Motor neuron (in vitro differentiated cells): ENCODE measurements around the gene MRPL37. TPM values are rescaled to one million over a fixed set of nuclear protein-coding genes. Genes with fewer than 3 reads are reported as not detected.
"Not testable (repeated sequence)": the region's sequence is repeated elsewhere in the genome, so short reads cannot be mapped to it uniquely, and the experiment has no call there.

ENCODE experiments used
- ATAC-seq, 8 experiments: fragments of 200-7000 bp; cut with Tn5 transposase; replicated peaks in 6 of 8; 2 replicates each; pipeline ENCODE4 v1.8.0; 2021; ENCODE audit warnings: mild to moderate bottlenecking in 8 of 8, moderate library complexity in 8 of 8
- H3K27ac ChIP-seq, 2 donors: fragments of 250-450 bp; sonication (Bioruptor Pico); 2 replicates each; pipeline ENCODE4 v1.9.0; 2021; ENCODE audit warnings: antibody characterized with exemption in 2 of 2, mild to moderate bottlenecking in 2 of 2, moderate library complexity in 1 of 2
- H3K4me1 ChIP-seq, 2 donors: fragments of 250-450 bp; sonication (Bioruptor Pico); replicated peaks in 1 of 2; 2 replicates each; pipeline ENCODE4 v1.6.1; 2021; ENCODE audit warnings: antibody characterized with exemption in 2 of 2, mild to moderate bottlenecking in 2 of 2, moderate library complexity in 1 of 2
- H3K4me3 ChIP-seq, 5 donors: fragments of 250-450 bp; sonication (Bioruptor Pico); 2 replicates each; pipeline ENCODE4 v1.9.0; 2021; ENCODE audit warnings: antibody characterized with exemption in 5 of 5, mild to moderate bottlenecking in 5 of 5, moderate library complexity in 4 of 5
- WGBS, 10 experiments: fragments of 450-650 bp; shearing (Covaris generic); methylation state at CpG; one replicate each; pipeline ENCODE4 v1.0.0; 2022; 5-methylcytosine and 5-hydroxymethylcytosine counted together
- in situ Hi-C, 9 experiments: fragments of 400-800 bp; cut with MboI; loops; one replicate each; pipeline ENCODE4 v1.15.0; 2021; ENCODE audit warnings: low sequenced_read_pairs in 9 of 9, low pct_unique_long_range_greater_than_20kb in 2 of 9; ENCODE audit not compliant: unreplicated experiment in 9 of 9
- total RNA-seq, 8 experiments: library from RNA; unstranded; fragments of 300-600 nt; gene quantifications; 2 replicates each; pipeline versions ENCODE4 v1.2.3 to v1.2.4, GENCODE V29; 2022

MRPL37 gene
- total RNA-seq, 8 experiments from 2014 or later = 49.7 to 101 (median 78.5) TPM

DNA sequence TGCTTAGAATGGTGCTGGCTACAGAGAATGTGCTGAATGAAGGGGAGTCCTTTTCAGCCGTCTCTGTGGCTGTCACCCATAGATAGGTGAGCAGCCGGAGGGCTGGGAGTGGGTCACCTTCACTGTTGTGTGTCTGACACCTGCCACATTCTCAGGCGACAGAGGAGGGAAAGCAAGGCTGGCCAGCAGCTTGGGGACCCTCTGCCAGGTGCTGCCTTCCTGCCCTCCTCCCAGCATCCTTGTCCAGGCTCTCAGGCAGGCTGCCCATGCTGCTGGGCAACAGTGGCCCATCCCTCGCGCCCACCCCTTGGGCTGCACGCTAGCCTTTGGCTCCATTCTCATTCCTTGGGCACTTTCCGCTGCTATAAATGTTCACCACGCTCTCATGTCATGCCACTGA is 22.2 kb upstream of the MRPL37 start:
- Histone ChIP-seq H3K4me1 (peaks cover 15 to 16% of the 10 kb centered on the region in 2 donors), H3K27ac (no peak overlapping the region), H3K4me3 (no peak overlapping the region)
- ATAC-seq = no peak
- WGBS, 10 experiments = 67 to 100% (median 93%) methylated on average over 1 to 8 of the region's 8 CpGs; no CpG with 5 or more reads in 3 of the 10 experiments
- in situ Hi-C loops = no loop called here

DNA sequence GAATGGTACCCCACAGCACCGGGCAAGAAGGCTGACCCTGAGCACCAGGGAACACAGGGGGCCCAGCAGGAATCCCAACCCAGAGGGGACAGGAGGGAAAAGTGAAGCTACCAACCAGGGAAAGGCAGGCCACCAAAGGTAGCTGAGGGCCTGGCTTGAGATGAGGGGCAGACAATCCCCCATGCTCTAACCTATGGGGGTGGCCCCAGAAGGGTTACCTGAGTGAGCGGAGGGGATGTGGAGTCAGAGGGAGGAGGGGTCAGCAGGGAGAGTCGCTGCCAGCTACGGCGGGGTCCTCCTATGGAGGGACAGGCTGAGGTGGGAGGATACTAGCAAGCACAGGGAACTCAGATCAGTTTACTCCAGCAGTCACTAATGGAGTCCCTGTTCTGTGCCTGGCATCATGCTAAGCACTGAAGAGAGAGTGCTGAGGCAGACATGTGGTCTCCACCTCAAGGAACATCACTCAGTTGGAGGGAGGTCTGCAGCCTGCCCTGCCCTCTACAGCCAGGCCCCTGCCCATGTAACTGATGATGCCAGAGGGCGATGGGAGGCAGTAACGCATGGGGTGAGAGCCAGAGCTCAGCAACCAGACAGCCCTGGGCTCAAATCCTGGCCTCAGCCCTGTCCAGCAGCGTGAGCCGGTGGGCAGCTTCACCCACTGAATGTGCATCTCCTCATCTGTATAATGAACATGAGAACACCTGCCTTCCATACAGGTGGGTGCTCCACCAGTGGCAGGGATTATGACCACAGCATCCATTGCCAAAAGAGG is 21.5 kb upstream of the MRPL37 start:
- in situ Hi-C loops = no loop called here
- ATAC-seq = no peak
- 60 to 100% (median 70%) methylated on average over 1 to 6 of the region's 9 CpGs; no CpG with 5 or more reads in 4 of the 10 experiments for WGBS, 10 experiments
- H3K4me3 ChIP-seq = no peak overlapping the region
- no peak overlapping the region for H3K27ac ChIP-seq
- peaks cover 8 to 9% of the 10 kb centered on the region in 2 donors for H3K4me1 ChIP-seq

DNA sequence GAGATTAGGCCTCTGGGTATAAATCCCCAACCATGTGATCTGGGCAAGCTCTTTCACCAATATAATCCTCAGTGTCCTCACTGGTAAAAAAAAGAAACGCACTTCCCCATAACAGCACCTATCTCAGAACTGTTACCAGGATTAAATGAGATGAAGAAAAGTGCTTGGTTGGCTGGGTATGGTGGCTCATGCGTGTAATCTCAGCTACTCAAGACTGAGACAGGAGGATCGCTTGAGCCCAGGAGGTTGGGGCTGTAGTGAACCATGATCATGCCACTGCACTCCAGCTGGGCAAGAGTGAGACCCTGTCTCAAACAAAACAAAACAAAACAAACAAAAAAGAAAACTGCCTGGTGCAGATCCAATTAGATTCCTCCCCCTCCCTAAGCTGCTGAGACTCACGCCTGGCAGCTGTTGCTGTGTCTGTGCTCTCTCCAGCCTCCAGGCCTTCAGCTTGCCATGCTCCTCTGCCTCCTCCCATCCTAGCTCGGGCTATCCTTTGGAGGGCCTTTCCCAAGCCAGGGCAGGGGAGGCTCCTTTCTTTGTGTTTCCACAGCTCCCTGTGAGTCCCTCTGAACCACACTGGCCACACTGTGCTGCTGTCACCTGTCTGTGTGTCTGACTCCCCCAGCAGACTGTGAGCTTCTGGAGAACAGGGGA is 19.1 kb upstream of the MRPL37 start:
- Histone ChIP-seq H3K27ac (no peak overlapping the region), H3K4me1 (no peaks in the 10 kb centered on the region), H3K4me3 (no peak overlapping the region)
- ATAC-seq = peak in 4 of 8 experiments; percentile 32 to 45 (median 42)
- in situ Hi-C loops = no loop called here
- WGBS, 10 experiments = 70 to 100% (median 100%) methylated on average over 1 to 4 of the region's 5 CpGs; no CpG with 5 or more reads in 3 of the 10 experiments

DNA sequence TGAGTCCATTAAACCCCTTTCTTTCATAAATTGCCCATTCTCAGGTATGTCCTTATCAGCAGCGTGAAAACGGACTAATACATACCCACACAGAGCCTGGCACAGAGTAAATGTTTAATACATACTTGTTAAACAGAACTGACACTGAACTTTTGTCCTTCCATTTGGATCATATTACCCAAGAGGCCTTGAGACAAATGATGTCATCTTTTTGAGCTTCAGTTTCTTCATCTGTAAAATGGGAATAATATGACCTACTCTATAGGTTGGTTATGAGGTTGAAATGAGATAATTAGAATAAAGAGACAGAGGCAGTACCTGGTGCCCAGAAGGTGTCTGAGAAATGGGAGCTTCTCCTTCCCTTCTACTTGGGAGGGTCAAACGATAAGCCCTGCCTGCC is 13.9 kb upstream of the MRPL37 start:
- in situ Hi-C loops = no loop called here
- no peak overlapping the region for H3K4me3 ChIP-seq
- ATAC-seq = no peak
- WGBS, 10 experiments = 82 to 100% (median 94%) methylated on average over 1 to 3 of the region's 3 CpGs; no CpG with 5 or more reads in 2 of the 10 experiments
- H3K4me1 ChIP-seq = no peaks in the 10 kb centered on the region
- no peak overlapping the region for H3K27ac ChIP-seq

DNA sequence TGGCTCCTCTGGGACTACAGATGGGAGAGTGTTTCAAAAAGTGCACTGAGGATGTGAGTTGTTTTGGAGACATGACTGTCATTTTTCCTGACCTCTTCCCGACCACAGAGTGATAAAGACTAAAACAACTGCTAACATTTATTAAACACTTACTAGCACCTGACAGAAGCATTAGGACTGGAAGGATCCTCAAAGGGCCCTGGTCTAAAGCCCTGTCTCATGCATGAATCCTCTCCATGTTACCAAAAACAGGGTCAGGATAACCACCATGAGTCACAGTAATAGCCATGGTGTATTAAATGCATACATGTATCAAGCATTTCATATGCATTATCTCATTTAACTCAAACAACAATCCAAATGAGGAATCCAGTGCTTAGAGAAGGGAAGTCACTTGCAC is 11.7 kb upstream of the MRPL37 start:
- no peak overlapping the region for H3K27ac ChIP-seq
- in situ Hi-C loops = no loop called here
- H3K4me1 ChIP-seq = no peaks in the 10 kb centered on the region
- no peak overlapping the region for H3K4me3 ChIP-seq
- WGBS, 10 experiments = 80 to 100% (median 100%) methylated on average over 1 of the region's 1 CpG; no CpG with 5 or more reads in 4 of the 10 experiments
- ATAC-seq = no peak

DNA sequence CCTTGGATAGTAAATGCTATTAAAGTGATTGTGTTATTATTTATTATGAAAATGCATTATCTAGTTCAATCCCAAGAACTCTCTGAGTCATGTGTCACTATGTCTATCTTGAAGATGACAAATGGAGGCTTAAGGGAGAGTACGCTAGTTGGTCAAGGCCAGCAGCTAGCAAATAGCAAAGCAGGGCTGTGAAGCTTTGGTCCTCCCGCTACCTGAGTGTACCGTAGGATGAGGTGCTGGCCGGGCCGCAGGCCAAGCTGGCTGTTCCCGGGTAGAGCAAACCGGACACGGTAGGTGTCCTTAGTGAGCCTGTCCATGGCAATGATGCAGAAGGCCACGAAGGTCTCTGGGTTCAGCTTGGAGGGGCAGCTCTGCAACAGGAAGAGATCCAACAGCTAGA is 9.4 kb upstream of the MRPL37 start:
- no peaks in the 10 kb centered on the region for H3K4me1 ChIP-seq
- no peak for ATAC-seq
- no peak overlapping the region for H3K4me3 ChIP-seq
- H3K27ac ChIP-seq = no peak overlapping the region
- in situ Hi-C loops = no loop called here
- WGBS, 10 experiments = 83 to 100% (median 93%) methylated on average over 1 to 7 of the region's 9 CpGs; no CpG with 5 or more reads in 1 of the 10 experiments

DNA sequence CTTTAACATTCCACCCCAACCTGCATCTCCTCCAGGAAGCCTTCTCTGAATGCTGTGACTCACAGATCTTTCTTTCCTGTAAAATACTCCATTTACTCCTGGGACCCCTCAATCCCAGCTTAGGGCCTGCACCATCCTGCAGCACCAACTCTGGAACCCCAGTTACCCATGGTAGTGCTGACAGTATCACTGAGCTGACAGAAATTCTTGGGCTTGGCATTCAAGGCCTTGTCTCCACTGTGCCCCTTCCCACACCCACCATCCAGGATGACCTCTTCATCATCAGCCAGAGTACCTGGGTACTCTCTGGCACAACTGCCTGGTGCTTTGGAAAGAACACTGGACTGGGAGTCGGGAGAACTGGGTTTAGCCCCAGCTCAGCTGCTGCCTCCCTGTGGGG is 8.4 kb upstream of the MRPL37 start:
- no peak overlapping the region for H3K27ac ChIP-seq
- in situ Hi-C loops = no loop called here
- 100% methylated on average over 1 of the region's 1 CpG; no CpG with 5 or more reads in 7 of the 10 experiments for WGBS, 10 experiments
- no peak for ATAC-seq
- no peak overlapping the region for H3K4me3 ChIP-seq
- H3K4me1 ChIP-seq = no peaks in the 10 kb centered on the region

DNA sequence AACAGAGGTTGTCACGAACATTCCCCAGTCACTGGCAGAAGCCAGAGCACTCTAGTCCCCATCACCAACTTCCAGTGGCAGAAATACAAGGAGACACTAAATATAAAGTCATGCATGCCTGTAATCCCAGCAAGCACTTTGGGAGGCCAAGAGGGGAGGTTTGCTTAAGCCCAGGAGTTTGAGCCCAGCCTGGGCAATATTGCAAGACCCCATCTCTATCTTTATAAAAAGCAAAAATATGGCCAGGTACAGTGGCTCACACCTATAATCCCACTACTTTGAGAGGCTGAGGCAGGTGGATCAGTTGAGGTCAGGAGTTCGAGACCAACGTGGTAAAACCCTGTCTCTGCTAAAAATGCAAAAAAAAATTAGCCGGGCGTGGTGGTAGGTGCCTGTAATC is 6.5 kb upstream of the MRPL37 start:
- in situ Hi-C loops = no loop called here

DNA sequence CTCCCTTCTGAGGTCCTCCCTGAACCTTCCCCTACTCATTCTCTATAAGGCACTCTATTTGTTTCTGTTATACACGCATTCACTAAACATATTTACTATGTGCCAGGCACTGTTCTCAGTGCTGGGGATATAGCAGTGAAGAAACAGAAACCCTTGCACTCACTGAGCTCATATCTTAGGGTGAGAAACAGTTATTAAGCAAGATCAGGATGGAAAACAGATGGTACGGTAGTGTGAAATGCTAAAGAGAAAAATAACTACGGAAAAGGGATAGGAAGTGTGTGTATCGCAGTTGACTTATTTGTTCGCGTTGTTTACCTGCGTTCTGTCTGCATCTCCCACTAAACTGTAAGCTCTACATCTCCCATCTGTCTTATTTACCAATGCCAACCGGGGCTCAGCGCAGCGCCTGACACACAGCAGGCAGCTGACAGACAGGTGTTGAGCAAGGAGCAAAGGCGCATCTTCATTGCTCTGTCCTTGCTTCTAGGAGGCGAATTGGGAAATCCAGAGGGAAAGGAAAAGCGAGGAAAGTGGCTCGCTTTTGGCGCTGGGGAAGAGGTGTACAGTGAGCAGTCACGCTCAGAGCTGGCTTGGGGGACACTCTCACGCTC is 709 bp upstream of the MRPL37 start:
- ATAC-seq = peak in 2 of 8 experiments; percentile 5 to 6
- 0 to 50% (median 24%) methylated on average over 1 to 17 of the region's 17 CpGs; no CpG with 5 or more reads in 1 of the 10 experiments for WGBS, 10 experiments
- peak overlapping the region; percentile 90 to 98 (median 97) for H3K4me3 ChIP-seq
- in situ Hi-C loops = no loop called here
- H3K4me1 ChIP-seq = peaks cover 13 to 19% of the 10 kb centered on the region in 2 donors
- H3K27ac ChIP-seq = peak overlapping the region in 1 of 2 donors; percentile 95

More for the DNA sequence above, 6.5 kb upstream of the MRPL37 start:
- WGBS, 10 experiments = 80 to 97% (median 86%) methylated on average over 2 to 5 of the region's 5 CpGs; no CpG with 5 or more reads in 3 of the 10 experiments
- Histone ChIP-seq H3K4me3 (no peak overlapping the region), H3K27ac (no peak overlapping the region), H3K4me1 (no peaks in the 10 kb centered on the region)
- no peak for ATAC-seq

DNA sequence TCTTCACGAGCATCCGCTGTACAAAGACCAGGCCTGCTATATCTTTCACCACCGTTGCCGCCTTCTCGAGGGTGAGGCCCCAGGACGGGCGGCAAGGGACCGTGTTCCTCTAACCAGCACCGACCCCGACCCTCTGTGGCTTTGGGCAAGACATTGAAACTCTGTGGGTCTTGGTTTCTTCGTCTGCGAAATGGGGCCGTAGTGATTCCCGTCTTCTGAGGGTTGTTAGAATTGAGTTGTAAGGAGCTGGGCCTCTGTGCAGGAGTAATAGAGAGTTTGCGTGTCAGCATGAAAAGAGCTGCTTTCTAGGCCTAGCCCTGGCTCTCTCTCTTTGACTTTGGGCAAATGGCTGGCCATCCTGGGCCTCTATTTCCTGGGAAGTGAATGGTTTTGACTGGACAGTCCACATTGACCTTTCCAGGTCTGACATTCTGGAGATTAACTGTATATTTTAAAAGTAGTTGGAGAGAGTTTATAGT is 591 bp downstream of the MRPL37 start:
- WGBS, 10 experiments = 0 to 5% (median 0%) methylated on average over 4 to 14 of the region's 15 CpGs; no CpG with 5 or more reads in 3 of the 10 experiments
- Histone ChIP-seq H3K27ac (peak overlapping the region; percentile 82 to 95), H3K4me1 (peaks cover 13 to 19% of the 10 kb centered on the region in 2 donors), H3K4me3 (peak overlapping the region; percentile 90 to 98 (median 97))
- peak in 2 of 8 experiments; percentile 4 to 25 for ATAC-seq
- in situ Hi-C loops = no loop called here

DNA sequence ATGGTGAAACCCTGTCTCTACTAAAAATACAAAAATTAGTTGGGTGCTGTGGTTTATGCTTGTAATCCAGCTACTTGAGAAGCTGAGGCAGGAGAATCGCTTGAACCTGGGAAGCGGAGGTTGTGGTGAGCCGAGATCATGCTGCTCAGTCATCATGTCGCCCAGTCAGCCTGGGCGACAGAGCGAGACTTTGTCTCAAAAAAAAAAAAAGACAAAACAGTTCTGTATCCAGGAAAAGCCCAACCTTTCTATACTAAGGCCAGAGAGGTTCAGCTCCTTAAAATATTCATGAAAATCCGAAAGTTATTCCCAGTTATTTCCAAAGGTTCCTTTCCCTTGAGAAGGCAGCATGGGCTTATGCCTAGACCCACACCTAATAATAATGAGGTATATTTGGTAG is 4.2 kb downstream of the MRPL37 start:
- H3K4me1 ChIP-seq = peaks cover 11 to 15% of the 10 kb centered on the region in 2 donors
- H3K4me3 ChIP-seq = no peak overlapping the region
- 71 to 100% (median 83%) methylated on average over 3 to 7 of the region's 7 CpGs; no CpG with 5 or more reads in 2 of the 10 experiments for WGBS, 10 experiments
- ATAC-seq = no peak
- in situ Hi-C loops = no loop called here
- H3K27ac ChIP-seq = no peak overlapping the region

DNA sequence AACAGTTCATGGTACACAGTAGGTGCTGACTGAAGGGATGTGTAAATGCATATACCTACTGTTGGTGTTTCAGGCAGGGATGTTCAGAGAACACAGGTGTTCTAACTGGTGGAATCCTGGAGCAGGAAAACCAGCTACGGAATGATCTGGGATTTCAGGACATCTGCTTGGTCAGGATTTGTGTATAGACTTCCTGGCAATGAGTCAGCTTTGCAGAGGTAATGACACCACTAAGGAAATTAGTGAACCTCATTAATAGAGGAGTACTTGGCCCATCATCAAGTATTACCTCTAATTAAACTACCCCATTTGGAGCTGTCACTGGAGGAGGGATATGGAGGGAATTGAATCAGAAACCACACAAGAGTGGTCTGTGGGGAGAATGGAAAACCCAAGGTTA is 7.3 kb downstream of the MRPL37 start:
- in situ Hi-C loops = no loop called here
- H3K4me3 ChIP-seq = no peak overlapping the region
- H3K4me1 ChIP-seq = no peaks in the 10 kb centered on the region
- no peak overlapping the region for H3K27ac ChIP-seq
- no peak for ATAC-seq
- WGBS, 10 experiments = 0 to 100% (median 90%) methylated on average over 1 of the region's 1 CpG; no CpG with 5 or more reads in 5 of the 10 experiments

DNA sequence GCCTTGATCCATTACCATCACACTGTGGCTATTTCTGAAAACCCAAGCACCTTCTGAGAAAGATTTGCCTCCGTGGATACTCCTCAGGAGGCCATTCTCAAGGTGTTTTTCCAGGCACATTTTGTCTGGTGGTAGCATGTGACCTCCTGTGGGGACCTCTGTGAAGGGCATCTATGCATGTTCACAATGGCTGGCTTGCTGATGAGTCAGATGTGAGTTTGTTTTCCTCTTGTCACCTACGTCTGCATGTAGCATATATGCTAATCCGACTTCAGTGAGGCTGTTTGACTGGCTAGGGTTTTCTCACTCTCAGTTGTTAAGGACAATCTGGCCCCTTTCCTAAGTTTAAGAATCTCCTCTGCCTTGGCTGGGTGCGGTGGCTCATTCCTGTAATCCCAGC is 7.9 kb downstream of the MRPL37 start:
- 46 to 100% (median 58%) methylated on average over 1 to 4 of the region's 4 CpGs; no CpG with 5 or more reads in 5 of the 10 experiments for WGBS, 10 experiments
- in situ Hi-C loops = not testable (repeated sequence)
- ATAC-seq = peak in 6 of 8 experiments; percentile 12 to 85 (median 60)

More for the DNA sequence above, 7.9 kb downstream of the MRPL37 start:
- H3K27ac ChIP-seq, H3K4me1 ChIP-seq, H3K4me3 ChIP-seq: not testable (repeated sequence)
